ENCODE data around the gene ICAM5.

DNA sequence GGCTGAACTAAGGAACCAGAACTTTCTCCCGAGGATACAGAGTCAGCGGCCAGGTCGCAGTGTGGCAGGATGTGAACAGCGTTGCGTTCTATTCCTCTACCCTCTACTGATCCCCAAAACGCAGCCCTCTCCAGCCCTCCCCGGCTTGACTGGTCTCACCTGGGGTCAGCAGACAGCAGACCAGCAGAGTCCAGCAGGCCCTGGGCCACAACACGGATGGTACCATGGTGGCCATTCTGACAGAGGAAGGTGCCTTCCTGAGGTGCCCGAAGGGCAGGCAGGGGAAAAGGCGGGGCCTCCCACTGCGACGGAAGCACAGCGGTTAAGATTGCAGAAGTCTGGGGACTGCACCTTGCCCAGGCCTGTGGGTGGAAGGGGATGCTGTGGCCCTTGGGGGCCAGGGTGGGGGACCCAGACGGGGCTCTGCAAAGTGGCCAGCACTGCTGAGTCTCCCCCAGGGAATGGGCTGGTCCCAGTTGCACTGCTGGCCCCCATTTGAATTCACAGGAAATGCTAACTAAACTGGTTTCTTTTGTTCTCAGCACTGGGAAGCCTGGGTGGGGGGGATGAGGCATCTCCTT, 49.7 kb downstream of the ICAM5 start, which contains the start of gene ICAM3:
- TF ChIP-seq, protein P1, sequence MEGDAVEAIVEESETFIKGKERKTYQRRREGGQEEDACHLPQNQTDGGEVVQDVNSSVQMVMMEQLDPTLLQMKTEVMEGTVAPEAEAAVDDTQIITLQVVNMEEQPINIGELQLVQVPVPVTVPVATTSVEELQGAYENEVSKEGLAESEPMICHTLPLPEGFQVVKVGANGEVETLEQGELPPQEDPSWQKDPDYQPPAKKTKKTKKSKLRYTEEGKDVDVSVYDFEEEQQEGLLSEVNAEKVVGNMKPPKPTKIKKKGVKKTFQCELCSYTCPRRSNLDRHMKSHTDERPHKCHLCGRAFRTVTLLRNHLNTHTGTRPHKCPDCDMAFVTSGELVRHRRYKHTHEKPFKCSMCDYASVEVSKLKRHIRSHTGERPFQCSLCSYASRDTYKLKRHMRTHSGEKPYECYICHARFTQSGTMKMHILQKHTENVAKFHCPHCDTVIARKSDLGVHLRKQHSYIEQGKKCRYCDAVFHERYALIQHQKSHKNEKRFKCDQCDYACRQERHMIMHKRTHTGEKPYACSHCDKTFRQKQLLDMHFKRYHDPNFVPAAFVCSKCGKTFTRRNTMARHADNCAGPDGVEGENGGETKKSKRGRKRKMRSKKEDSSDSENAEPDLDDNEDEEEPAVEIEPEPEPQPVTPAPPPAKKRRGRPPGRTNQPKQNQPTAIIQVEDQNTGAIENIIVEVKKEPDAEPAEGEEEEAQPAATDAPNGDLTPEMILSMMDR (IDR thresholded peaks at IDR 0.05; ENCODE audit: poor library complexity) = no peak
- TF ChIP-seq EZH2phosphoT487 (IDR thresholded peaks at IDR 0.05; ENCODE audit: low read depth, severe bottlenecking, unreplicated experiment) = no peak
